HEK293T (cell line): ENCODE measurements around the gene GLG1.
"Not testable (repeated sequence)": the region's sequence is repeated elsewhere in the genome, so short reads cannot be mapped to it uniquely, and the experiment has no call there.

Experiments used
- CTCF ChIA-PET: fragments of 350-600 bp; formaldehyde crosslinking; extraction: SDS; loops from one replicate; lab custom pipeline; 2021; ENCODE audit warnings: antibody characterized with exemption, inconsistent platforms; lab: Yijun Ruan, JAX
- POLR2A ChIA-PET: fragments of 350-600 bp; formaldehyde crosslinking; extraction: SDS; loops from one replicate; lab custom pipeline; 2020; ENCODE audit warnings: antibody characterized with exemption, inconsistent platforms; lab: Yijun Ruan, JAX
- DNase-seq: peaks from one replicate; pipeline ENCODE4 v3.0.0; 2012; ENCODE audit warnings: mixed read lengths; ENCODE audit errors: extremely low spot score
- BHLHE40 ChIP-seq: fragments of 450-650 bp; IDR thresholded peaks from 2 replicates; pipeline ENCODE4 v1.6.1; 2016; ENCODE audit warnings: mild to moderate bottlenecking, moderate library complexity, borderline replicate concordance

GLG1 gene

GRCh38 chr16:74430036-74430712 lies 176.7 kb downstream of the GLG1 start:
- CTCF ChIA-PET, POLR2A ChIA-PET: not testable (repeated sequence)
- TF ChIP-seq BHLHE40 = peak; percentile 60

GRCh38 chr16:74428493-74428892 lies 178.4 kb downstream of the GLG1 start:
- DNase-seq, POLR2A ChIA-PET, CTCF ChIA-PET: not testable (repeated sequence)

More at GRCh38 chr16:74430036-74430712, 176.7 kb downstream of the GLG1 start:
- peak; percentile 49 for DNase-seq

GRCh38 chr16:74425751-74426150 lies 181.2 kb downstream of the GLG1 start:
- CTCF ChIA-PET, DNase-seq, POLR2A ChIA-PET: not testable (repeated sequence)

GRCh38 chr16:74423721-74424120 lies 183.2 kb downstream of the GLG1 start:
- DNase-seq, POLR2A ChIA-PET: not testable (repeated sequence)
- CTCF ChIA-PET = interaction anchor here (0.6 kb wide), 1 partner anchor 141 kb away, joined by 3 read pairs; no protein-coding TSS in a partner anchor

- POLR2A ChIA-PET = not testable (repeated sequence)
Measured at GRCh38 chr16:74422086-74422485, 184.8 kb downstream of the GLG1 start.

GRCh38 chr16:74421482-74421785 lies 185.5 kb downstream of the GLG1 start:
- POLR2A ChIA-PET, CTCF ChIA-PET, DNase-seq: not testable (repeated sequence)

More at GRCh38 chr16:74422086-74422485, 184.8 kb downstream of the GLG1 start:
- CTCF ChIA-PET, DNase-seq: not testable (repeated sequence)

GRCh38 chr16:74420612-74421481 lies 186.1 kb downstream of the GLG1 start, which contains the start of gene CLEC18B:
Gene CLEC18B (minus strand): TSS chr16:74421478. CDS start chr16:74421270, 208 bp downstream.
- POLR2A ChIA-PET, DNase-seq, CTCF ChIA-PET: not testable (repeated sequence)

- DNase-seq, POLR2A ChIA-PET, CTCF ChIA-PET: not testable (repeated sequence)
Measured at GRCh38 chr16:74419811-74420210, 187.1 kb downstream of the GLG1 start.

- POLR2A ChIA-PET = not testable (repeated sequence)
Measured at GRCh38 chr16:74417897-74418296, 189.0 kb downstream of the GLG1 start.

GRCh38 chr16:74413920-74414319 lies 193.0 kb downstream of the GLG1 start:
- POLR2A ChIA-PET, CTCF ChIA-PET, DNase-seq: not testable (repeated sequence)

More at GRCh38 chr16:74417897-74418296, 189.0 kb downstream of the GLG1 start:
- DNase-seq, CTCF ChIA-PET: not testable (repeated sequence)

GRCh38 chr16:74413485-74413884 lies 193.4 kb downstream of the GLG1 start:
- DNase-seq, POLR2A ChIA-PET, CTCF ChIA-PET: not testable (repeated sequence)

- DNase-seq, CTCF ChIA-PET, POLR2A ChIA-PET: not testable (repeated sequence)
Measured at GRCh38 chr16:74412775-74413390, 194.0 kb downstream of the GLG1 start.

GRCh38 chr16:74412138-74412774 lies 194.7 kb downstream of the GLG1 start:
- POLR2A ChIA-PET, CTCF ChIA-PET, DNase-seq: not testable (repeated sequence)

GRCh38 chr16:74410981-74411380 lies 195.9 kb downstream of the GLG1 start:
- DNase-seq, POLR2A ChIA-PET, CTCF ChIA-PET: not testable (repeated sequence)

- CTCF ChIA-PET, POLR2A ChIA-PET: not testable (repeated sequence)
Measured at GRCh38 chr16:74410057-74410957, 196.6 kb downstream of the GLG1 start.

GRCh38 chr16:74409185-74409981 lies 197.5 kb downstream of the GLG1 start:
- POLR2A ChIA-PET, DNase-seq, CTCF ChIA-PET: not testable (repeated sequence)

More at GRCh38 chr16:74410057-74410957, 196.6 kb downstream of the GLG1 start:
- not testable (repeated sequence) for DNase-seq
